Measurements from ENCODE around the gene PPP1CB.
A peak's percentile ranks its signal among the peaks of the same experiment; 100 is the strongest.

The PPP1CB gene

DNA sequence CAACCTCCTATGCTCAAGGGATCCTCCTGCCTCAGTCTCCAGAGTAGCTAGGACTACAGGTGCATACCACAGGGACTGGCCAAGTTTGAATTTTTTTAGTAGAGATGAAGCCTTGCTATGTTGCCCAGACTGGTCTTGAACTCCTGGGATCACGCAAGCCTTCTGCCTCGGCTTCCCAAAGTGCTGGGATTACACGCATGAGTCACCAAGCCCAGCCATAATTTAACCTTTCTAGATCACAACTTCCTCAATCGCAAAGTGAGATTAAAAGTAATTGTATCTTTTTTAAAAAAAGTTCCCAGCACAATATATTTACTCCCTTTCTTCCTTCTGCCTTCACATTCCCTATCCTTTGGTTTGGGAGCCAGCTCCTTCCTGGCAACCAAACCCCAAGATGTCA lies 5.8 kb upstream of the PPP1CB start:
- no peak for DNase-seq

DNA sequence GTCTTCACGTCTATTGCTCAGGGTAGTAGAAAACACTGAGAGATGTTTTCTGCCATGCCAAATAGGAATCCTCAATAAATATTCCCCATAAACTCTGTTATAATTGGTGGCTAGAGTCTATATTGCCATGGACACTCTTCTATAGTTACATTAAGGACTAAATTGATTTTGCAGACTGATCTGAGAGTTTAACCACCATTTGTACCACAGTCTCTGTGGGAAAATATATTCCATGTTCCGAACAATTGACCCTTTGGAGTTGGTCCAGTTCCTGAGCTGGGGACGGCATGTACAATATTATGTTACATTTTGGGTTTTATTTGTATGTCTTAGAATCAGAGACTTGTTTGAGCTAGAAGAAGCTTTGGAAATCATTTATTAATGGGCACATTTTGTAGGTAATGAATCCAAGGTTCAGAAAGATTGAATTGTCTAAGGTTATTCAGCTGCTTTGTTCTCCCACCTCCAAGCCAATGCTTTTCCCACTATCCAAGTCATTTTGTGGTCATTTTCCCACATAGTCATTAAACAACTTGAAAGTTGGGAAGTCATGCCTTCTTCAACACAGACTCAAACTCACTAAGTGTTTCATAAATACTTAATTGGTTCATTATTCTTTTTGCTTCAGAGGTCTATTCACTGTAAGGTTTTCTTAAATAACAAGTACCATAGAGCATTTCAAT lies 5.1 kb upstream of the PPP1CB start:
- DNase-seq: no peak

DNA sequence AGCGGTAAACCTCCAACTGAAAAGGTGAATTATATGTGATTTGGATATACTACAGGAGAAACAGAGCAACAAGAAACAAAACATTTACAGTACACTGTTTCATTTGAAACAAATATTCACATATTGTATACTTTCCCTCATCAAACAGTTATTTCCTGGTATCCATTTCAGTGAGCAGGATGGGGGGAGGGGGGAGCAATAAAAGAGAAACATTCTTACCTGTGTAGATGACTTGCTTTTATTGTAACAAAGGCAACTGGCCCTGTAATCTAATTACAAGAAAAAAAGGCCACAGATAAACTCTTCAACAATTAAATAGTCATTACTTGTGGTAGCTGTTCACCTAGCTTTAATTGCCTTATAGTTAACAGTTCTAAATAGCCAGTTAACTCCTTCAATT lies 3.9 kb upstream of the PPP1CB start:
- DNase-seq: no peak

DNA sequence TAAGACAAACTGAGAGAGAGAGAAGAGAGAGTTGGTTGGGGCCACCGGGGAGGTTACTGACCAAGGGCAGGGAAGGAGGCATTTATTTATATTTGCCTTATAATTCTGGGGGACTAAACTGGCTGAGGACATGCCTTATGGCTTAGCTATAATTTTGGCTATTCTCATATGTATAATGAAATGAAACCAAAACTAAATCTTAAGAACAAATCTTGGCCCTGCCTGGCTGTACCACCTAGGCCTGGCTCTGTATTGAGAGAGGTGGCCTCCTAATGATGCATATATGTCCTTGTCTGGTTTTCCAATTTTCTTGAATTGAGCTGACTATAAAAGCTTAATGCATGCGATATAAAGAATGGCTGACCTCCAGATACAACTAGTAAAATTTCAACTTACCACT lies 3.5 kb upstream of the PPP1CB start:
- no peak for DNase-seq

DNA sequence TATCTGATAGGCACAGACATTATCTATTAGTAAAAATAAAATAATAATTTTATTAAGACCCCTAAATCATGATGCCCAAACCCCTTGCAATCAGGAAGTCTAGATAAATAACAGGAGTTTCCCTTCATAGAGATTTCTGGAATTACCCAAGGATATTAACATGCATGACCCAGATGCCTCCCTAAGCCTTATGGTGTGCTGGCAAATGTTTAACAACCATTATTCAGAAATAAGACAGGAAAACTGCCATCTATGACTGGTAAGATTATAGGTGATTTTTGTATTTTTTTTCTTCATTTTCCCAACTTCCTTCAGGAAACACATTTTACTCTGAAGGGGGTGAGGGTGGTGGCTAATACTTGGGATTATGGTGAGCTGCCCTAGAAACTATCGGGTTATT lies 2.7 kb upstream of the PPP1CB start:
- DNase-seq: no peak

DNA sequence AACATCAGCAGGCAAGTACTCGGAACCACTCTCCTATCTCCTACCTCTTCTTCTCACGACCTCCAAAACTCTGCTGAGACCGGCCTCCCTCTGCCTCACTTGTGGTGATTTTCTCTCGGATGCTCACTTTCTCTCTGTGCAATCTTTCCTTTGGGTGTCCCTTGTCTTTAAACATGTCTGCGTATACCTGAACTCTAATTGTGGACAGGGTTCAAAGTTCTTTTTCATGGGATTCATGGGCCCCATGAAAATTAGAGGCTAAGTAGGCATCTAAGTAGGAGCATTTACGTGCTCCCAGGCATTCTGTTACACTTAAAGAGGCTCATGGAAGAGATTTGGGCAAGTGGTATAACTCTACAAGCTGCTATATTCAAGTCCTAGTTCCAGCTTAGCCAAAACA lies 2.1 kb upstream of the PPP1CB start:
- no peak for DNase-seq

DNA sequence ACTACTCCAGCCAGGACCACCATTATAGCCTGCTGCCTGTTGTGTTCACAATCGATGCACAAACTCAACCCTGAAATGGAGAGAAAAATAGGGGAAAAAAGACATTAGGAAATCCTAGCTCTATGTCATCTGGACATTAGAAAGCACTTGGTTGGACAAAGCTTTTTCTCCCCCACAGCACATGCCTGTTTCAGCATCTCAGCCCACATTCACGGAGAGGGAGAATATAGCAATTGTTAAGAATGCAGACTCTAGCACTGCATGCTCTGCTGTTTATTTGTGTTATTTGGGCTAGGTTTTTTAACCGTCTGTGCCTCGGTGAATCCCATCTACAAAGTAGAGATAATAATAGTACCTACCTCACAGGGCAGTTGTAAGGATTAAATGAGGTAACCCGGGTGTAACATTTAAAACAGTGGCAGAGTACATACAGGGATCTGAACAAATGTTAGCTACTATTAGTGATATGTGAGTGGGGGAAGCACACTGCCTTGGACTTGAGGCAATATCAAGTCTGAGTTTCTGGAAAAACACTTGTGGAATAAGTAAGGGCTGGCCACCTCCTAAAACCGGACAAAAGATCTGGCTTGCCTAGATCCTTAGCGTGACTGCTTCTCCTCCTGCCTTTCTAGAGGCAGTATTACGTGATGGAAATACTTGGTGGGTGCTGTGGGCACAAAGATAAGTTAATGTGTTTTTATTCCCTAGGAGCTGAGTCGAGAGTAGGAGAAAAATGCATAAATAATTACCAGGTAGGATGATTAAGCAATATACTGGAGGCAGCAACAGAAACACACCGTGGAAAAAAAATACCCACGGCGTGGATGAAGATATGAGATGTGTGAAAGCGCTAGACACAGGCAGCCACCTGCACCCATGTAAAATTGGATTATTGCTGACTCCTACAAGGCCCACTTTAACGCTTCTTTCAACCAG lies 1.0 kb upstream of the PPP1CB start:
- DNase-seq: peak; percentile 51

DNA sequence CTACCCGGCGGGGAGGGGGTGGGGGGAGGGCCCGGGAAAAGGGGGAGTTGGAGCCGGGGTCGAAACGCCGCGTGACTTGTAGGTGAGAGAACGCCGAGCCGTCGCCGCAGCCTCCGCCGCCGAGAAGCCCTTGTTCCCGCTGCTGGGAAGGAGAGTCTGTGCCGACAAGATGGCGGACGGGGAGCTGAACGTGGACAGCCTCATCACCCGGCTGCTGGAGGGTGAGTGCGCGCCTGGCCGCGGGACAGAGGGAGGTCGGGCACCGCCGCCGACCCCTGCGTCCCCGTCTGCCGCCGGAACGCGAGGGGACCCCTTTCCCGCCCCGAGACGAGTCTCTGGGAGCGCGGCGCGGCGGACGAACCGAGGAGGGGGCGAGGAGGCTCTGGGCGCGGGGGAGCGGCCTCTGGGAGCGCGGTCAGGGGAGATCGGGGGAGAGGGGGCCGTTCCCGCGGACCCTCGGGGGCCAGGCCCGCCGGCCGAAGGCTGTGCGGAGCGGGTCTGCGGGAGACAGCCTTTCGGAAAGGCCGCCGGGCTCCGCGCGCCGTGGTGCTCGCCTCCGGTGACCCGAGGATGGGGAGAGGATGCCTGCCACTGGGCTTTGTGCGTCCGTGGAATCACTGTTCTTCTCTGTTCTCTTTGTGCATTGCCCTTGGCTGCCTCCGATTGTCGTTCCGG lies 463 bp downstream of the PPP1CB start:
- peak; percentile 21 for DNase-seq

DNA sequence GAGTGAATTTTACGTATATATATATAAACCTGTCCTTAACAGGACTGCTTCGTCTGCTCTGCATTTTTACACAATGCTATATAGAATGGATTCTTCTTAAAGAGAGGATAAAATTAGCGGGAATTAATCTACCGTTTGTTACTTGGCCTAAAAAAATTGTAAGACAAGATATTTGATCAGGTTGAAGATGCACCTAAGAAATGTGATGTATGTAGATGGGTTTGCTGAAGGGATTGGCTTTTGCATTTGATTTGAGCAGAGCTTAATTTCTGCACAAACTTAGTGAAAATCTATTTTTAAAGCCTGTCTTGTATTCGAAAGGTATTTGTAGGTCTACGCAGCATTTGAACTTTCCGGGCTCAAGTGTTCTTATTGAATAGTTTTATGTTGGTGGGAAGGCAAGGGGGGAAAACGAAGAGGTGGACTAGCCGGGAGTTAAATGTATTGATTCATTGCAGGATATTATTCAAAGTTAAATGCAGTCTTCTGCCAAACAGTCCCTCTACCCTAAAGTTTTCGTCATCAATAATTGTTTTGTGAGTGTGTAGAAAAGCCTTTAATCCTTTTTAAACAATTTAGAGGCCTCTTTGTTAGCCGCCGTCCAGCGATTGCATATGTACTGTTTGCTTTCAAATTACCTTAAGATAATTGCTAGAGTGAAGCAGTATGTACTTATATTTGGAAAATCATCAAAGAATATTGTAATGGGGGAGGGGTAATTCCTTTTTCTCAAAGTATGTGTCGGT lies 1.2 kb downstream of the PPP1CB start:
- peak; percentile 21 for DNase-seq

DNA sequence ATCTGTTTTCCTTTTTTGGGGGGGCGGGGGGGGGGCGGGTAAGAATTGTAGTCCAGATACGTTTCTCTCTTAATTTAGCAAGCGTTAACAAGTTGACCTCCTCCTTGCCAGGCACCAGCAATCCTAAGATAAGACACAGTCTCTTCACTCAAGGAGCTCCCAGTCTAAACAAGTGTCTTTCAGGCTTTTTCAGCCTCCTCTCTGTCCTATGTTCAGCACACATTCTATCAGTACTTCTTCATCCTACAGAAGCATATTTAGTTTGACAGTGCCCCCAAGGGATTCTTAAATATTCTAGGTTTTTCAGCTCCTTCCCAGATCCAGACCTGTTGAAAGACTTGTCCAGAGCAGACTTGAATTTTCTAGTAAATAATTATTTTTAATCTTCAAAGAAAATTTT lies 2.7 kb downstream of the PPP1CB start:
- DNase-seq: no peak

DNA sequence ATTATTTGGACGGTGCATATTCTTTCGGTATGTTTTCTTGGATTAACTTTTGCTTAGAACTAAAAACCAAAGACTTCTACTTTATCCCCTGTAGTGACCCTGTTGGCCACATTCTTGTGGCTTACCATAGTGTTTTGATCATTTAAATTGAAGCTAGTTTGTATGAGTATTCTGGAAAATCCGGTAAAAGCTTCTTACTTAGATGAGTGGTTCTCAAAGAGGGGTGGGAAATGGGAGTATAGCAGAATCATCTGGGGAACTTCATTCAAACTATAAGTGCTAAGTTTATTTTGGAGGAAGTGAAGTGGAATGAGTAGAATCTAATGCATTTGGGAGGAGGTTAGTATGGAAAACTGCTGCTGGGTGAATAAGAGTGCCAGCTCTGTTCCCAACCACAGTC lies 3.8 kb downstream of the PPP1CB start:
- DNase-seq: no peak

DNA sequence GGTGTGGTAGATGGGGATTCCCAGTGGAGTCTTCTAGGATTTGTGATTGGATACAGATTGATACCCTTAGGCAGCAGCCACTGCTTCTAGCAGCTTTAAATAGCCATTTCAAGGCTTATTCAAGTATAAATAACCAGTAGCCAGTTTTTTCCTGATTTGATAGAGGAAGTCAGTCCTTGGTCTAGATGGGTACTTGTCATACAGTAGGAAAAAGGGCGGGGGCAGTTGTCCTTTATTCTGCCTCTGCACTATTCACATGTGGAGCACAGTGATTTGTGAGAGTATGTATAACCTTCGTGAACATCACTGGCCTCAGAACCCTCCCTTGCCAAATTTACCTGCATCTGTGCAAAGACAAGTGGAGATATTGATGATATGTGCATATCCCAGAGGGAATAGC lies 6.8 kb downstream of the PPP1CB start:
- no peak for DNase-seq

DNA sequence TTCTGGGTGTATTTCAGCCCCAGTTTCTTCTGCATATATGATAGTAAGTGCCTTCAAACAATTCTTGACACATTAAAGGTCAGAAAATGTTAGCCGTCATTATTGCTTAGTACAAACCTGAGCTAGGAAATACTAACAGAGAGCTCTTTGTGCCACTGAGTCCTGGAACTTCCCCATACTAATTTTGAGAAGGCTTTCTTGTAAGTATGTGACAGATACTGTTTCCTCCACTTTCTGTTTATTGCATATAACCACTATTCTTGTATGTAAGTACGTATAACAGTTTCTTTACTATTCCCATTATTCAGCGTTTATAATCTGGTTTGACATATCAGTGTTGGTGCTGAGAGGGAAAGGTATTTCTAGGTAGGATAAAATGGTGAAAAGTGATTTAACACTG lies 9.8 kb downstream of the PPP1CB start:
- DNase-seq: no peak

DNA sequence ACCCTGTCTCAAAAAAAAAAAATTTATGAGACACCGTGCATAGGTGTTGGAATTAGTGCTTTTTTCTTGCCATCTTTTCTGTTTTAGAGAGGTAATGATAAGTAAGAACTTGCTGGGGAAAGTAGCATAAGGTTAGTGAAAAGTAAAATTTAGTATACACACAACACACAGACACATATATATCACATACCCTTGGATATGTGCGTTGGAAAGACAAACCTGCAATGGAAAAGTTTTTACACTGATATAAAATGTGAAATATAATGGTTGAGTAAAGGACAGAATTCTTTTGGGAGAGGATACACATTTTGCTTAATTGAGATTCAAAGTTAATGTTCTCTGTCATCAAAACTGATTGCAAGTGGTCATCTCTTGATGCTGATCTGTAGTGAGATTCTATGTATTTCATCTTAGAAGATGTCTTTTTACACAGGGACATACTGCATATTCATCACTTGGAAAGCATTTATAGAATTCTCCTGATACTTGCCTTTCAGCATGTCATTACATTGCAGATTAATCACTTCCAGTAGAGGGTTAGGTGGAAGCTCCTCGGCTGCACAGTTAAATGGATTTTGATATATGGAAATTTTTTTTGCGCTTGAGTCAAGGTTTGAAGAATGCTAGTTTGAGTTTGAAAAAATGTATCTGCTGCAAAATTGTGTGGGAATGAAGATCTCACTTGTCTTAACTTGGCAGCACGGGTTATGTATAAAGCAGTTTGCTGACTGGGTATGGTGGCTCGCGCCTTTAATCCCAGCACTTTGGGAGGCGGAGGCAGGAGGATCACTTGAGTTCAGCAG lies 13.5 kb downstream of the PPP1CB start:
- DNase-seq: no peak

DNA sequence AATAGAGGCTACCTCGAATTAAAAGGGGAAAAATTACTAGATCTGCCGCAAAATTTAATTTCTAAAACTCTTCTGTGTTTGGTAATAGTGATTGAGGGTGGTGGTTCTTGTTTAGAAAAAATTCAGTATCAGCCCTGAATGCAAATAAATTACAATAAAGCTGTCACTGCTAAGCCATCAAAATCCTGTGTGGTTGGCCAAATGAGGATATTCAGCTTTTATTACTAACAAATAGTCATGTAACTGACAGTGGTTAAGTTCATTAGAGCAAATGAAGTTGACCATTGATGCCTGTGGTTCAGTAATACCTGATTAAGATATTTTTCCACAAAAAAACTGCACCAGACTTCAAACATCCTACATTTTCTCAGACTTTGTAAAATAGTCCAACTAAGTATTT lies 14.4 kb downstream of the PPP1CB start:
- no peak for DNase-seq

DNA sequence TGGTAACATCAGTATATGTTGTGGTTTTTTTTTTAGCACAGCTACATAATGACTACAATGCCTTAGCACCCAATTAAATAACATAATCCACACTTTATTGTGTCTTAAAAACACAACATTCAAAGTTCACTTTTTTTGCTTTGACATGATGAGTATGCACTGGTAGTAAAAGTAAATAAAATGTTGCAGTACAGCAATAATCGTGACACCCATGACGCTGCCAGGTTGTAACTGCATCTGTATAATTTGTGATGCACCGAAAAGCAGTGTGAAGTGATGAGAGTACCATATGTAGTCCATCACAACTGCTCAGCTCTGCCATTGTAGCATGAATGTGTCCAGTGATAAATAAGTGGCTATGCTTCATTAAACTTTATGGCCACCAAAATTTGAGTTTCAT lies 15.7 kb downstream of the PPP1CB start:
- DNase-seq: no peak

DNA sequence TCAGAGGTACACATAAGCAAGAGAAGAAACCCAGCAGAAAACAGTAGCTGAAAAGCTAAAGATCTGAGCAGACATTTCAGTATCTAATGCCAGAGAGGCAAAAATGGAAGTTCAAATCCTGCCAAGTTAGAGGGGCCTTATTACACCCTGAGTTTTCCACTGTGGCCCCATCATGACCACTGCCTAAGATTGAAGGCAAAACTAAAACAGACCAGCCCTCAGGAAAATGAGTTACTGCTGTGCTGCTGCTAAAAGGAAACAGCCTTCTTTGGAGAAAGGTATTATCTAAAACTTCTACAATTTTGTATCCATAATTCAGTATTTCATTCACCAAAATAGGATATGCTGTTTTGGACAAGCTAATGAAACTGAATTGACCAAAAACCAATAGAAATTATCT lies 16.8 kb downstream of the PPP1CB start:
- DNase-seq: no peak

DNA sequence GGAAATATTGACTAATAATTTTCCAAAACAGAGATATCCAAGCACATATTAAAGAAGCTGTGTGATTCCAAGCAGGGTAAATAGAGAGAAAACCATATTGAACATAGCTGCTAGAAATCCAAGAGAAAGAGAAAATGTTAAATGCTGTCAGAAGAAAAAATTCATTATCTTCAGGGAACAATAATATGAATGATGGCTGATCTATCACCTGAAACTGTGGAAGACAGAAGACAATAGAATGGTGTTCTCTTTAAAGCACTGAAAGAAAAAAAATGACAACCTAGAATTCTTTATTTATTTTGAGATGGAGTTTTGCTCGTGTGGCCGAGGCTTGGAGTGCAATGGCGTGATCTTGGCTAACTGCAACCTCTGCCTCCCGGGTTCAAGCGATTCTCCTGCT lies 17.3 kb downstream of the PPP1CB start:
- DNase-seq: no peak

DNA sequence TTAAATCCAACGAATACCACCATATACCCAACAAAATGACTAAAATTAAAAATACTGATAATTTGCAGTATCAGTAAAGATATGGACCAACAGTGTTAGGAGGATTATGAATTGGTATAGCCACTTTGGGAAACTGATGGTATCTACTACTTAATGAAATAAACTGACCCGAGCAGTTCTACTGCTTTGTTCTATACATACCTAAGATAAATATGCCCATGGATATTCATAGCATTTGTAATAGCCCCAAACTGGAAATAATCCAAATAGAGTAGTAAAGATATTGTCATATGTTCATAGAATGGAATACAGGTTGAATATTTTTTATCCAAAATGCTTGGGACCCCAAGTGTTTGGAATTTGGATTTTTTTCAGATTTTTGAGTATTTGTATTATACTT lies 20.7 kb downstream of the PPP1CB start:
- DNase-seq: no peak

DNA sequence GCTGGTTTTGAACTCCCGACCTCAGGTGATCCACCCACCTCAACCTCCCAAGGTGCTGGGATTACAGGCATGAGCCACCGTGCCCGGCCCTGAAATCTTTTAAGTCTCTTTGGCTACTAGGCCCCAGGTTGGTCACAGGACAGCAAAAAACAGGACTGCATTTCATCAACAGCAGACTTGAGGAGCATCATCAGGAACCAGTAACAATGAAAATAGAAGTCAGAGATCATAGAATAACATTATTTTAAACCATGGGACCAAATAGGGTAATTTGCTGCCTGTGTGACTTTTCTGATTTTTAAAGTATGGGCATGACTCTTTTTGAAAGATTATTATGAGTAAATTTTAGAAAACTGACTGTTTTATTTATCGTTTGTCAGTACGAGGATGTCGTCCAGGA lies 24.8 kb downstream of the PPP1CB start:
- no peak for DNase-seq

DNA sequence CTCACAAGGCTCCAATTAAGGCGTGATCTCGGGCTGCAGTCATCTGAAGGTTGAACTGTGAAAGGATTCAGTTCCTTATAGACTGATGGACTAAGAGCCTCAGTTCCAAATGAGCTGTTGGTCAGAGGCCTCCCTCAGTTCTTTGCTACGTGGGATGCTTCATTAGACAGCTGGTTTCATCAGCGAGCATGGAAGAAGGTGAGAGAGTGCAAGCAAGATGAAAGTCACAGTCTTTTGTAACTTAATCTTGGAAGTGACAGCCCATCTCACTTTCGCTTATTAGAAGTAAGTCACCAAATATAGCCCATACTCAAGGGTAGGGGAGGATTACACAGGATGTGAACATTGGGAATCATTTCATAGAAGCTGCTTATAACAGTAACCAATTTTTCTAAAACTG lies 26.8 kb downstream of the PPP1CB start:
- DNase-seq: no peak

DNA sequence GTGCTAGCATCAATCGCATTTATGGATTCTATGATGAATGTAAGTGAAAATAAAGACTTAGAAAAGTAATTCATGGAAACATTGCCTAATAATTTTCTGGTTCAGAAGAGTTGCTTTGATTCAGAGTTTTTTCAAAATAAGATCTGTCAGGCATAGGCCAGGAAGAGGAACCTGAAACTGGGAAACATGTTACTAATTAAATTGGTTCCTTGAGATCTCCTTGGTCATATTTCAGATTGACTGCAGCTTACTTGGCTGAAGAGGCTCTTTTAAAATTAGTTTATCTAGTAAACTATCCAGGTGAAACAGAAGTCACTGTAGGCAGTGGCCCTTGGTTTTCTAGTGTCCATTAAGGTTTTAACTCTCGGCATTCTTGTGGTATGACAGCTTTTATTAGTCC lies 27.4 kb downstream of the PPP1CB start:
- no peak for DNase-seq

Measured in NCI-H1092 treated with DMSO at 0.1 percent for 48 hours (cell line).